WTC11 (cell line): ENCODE results near the gene MALSU1. TPM values are rescaled to one million over a fixed set of nuclear protein-coding genes. Genes with fewer than 3 reads are reported as not detected.

Experiments used
- ATAC-seq: fragments of 200-7000 bp; cut with Tn5 transposase; 2 replicates; pipeline ENCODE4 v1.10.0; 2021; ENCODE audit warnings: mild to moderate bottlenecking, moderate library complexity
- CTCF ChIA-PET: fragments of 300-600 bp; sonication (Branson Sonifier 250); formaldehyde crosslinking; loops from one replicate; lab custom pipeline; 2021; ENCODE audit warnings: antibody characterized with exemption; lab: Charles Lee
- POLR2A ChIA-PET: fragments of 350-600 bp; sonication (Branson Sonifier 250); formaldehyde crosslinking; loops from one replicate; lab custom pipeline; 2021; ENCODE audit warnings: antibody characterized with exemption; lab: Charles Lee
- DNase-seq: peaks from one replicate; pipeline ENCODE4 v3.0.0; 2021; ENCODE audit warnings: low spot score
- H3K27ac Mint-ChIP-seq: 2 replicates; pipeline ENCODE4 v1.8.0; 2021; ENCODE audit warnings: mixed read lengths
- H3K27me3 Mint-ChIP-seq: 2 replicates; pipeline ENCODE4 v1.8.0; 2021; ENCODE audit warnings: low read depth, mild to moderate bottlenecking, moderate library complexity, mixed read lengths
- H3K36me3 Mint-ChIP-seq: 2 replicates; pipeline ENCODE4 v1.8.0; 2021; ENCODE audit warnings: mixed read lengths
- H3K4me1 Mint-ChIP-seq: 2 replicates; pipeline ENCODE4 v1.8.0; 2022; ENCODE audit warnings: mixed read lengths
- H3K4me3 Mint-ChIP-seq: 2 replicates; pipeline ENCODE4 v1.8.0; 2021; ENCODE audit warnings: mild to moderate bottlenecking, moderate library complexity, mixed read lengths
- H3K9me3 Mint-ChIP-seq: 2 replicates; pipeline ENCODE4 v1.8.0; 2021; ENCODE audit warnings: mixed read lengths
- CREM ChIP-seq: sonication (generic); formaldehyde crosslinking; IDR thresholded peaks from 2 replicates; pipeline ENCODE4 v1.8.1; 2022; ENCODE audit warnings: mild to moderate bottlenecking, missing genetic modification reagents, moderate library complexity
- ELF4 ChIP-seq: sonication (generic); formaldehyde crosslinking; IDR thresholded peaks from 2 replicates; pipeline ENCODE4 v1.8.1; 2022; ENCODE audit warnings: low read depth, mild to moderate bottlenecking, moderate library complexity, missing genetic modification reagents
- FOXJ3 ChIP-seq: sonication (generic); formaldehyde crosslinking; IDR thresholded peaks from 2 replicates; pipeline ENCODE4 v1.9.0; 2021; ENCODE audit warnings: missing genetic modification reagents, mild to moderate bottlenecking, borderline replicate concordance
- GABPB1 ChIP-seq: sonication (generic); formaldehyde crosslinking; IDR thresholded peaks from 2 replicates; pipeline ENCODE4 v1.8.1; 2023; ENCODE audit warnings: mild to moderate bottlenecking, missing genetic modification reagents
- GRHL2 ChIP-seq: fragments of 250-450 bp; sonication (Bioruptor Pico); IDR thresholded peaks from 2 replicates; pipeline ENCODE4 v1.8.0; 2022; ENCODE audit warnings: mild to moderate bottlenecking, moderate library complexity; ENCODE audit not compliant: insufficient replicate concordance, severe bottlenecking
- HMGA2 ChIP-seq: fragments of 250-450 bp; sonication (Bioruptor Pico); IDR thresholded peaks from 2 replicates; pipeline ENCODE4 v1.4.0; 2021; ENCODE audit warnings: mild to moderate bottlenecking, moderate library complexity
- NFE2L1 ChIP-seq: sonication (generic); formaldehyde crosslinking; IDR thresholded peaks from 2 replicates; pipeline ENCODE4 v1.8.1; 2023; ENCODE audit warnings: missing genetic modification reagents
- NR2C2 ChIP-seq: sonication (generic); formaldehyde crosslinking; IDR thresholded peaks from 2 replicates; pipeline ENCODE4 v1.8.0; 2022; ENCODE audit warnings: mild to moderate bottlenecking, missing genetic modification reagents
- NR3C1 ChIP-seq: sonication (generic); formaldehyde crosslinking; conservative IDR thresholded peaks from 2 replicates; pipeline ENCODE4 v1.8.1; 2023; ENCODE audit warnings: low read depth, mild to moderate bottlenecking, missing genetic modification reagents
- PRRX2 ChIP-seq: fragments of 250-450 bp; sonication (Bioruptor Pico); IDR thresholded peaks from 2 replicates; pipeline ENCODE4 v1.8.0; 2021; ENCODE audit warnings: mild to moderate bottlenecking
- RELA ChIP-seq: sonication (generic); formaldehyde crosslinking; IDR thresholded peaks from 2 replicates; pipeline ENCODE4 v1.8.1; 2022; ENCODE audit warnings: missing genetic modification reagents, mild to moderate bottlenecking, borderline replicate concordance
- SOX15 ChIP-seq: fragments of 250-450 bp; sonication (Bioruptor Pico); IDR thresholded peaks from 2 replicates; pipeline ENCODE4 v1.9.0; 2021; ENCODE audit warnings: mild to moderate bottlenecking
- TEAD4 ChIP-seq: sonication (generic); formaldehyde crosslinking; IDR thresholded peaks from 2 replicates; pipeline ENCODE4 v1.8.0; 2022; ENCODE audit warnings: mild to moderate bottlenecking, missing genetic modification reagents
- ZNF121 ChIP-seq: sonication (generic); formaldehyde crosslinking; IDR thresholded peaks from 2 replicates; pipeline ENCODE4 v1.8.0; 2023; ENCODE audit warnings: missing genetic modification reagents
- ZNF263 ChIP-seq: sonication (generic); formaldehyde crosslinking; IDR thresholded peaks from 2 replicates; pipeline ENCODE4 v1.8.1; 2022; ENCODE audit warnings: low read depth, mild to moderate bottlenecking, moderate library complexity, missing genetic modification reagents
- total RNA-seq: library from RNA; stranded (reverse); gene quantifications from 3 replicates; pipeline ENCODE4 v1.2.3, GENCODE V29; 2021
- TF ChIP-seq, protein P1 (sequence below): sonication (generic); formaldehyde crosslinking; IDR thresholded peaks from 2 replicates; pipeline ENCODE4 v1.8.1; 2022; ENCODE audit warnings: missing genetic modification reagents, borderline replicate concordance
- TF ChIP-seq, protein P2 (sequence below): fragments of 200-600 bp; IDR thresholded peaks from 2 replicates; pipeline ENCODE4 v1.8.0; 2022; ENCODE audit warnings: antibody characterized with exemption
- TF ChIP-seq, protein P3 (sequence below): sonication (generic); formaldehyde crosslinking; IDR thresholded peaks from 2 replicates; pipeline ENCODE4 v1.8.1; 2023; ENCODE audit warnings: mild to moderate bottlenecking, moderate library complexity, missing genetic modification reagents
- TF ChIP-seq, protein P4 (sequence below): fragments of 250-450 bp; sonication (Bioruptor Pico); IDR thresholded peaks from 2 replicates; pipeline ENCODE4 v2.1.2; 2022; ENCODE audit warnings: mild to moderate bottlenecking, moderate library complexity
- TF ChIP-seq, protein P5 (sequence below): sonication (generic); formaldehyde crosslinking; IDR thresholded peaks from 2 replicates; pipeline ENCODE4 v1.8.0; 2022; ENCODE audit warnings: mild to moderate bottlenecking, missing genetic modification reagents
- TF ChIP-seq, protein P6 (sequence below): fragments of 250-450 bp; sonication (Bioruptor Pico); IDR thresholded peaks from 2 replicates; pipeline ENCODE4 v1.9.0; 2021; ENCODE audit warnings: moderate library complexity, mild to moderate bottlenecking, inconsistent platforms, borderline replicate concordance
- TF ChIP-seq, protein P7 (sequence below): sonication (generic); formaldehyde crosslinking; IDR thresholded peaks from 2 replicates; pipeline ENCODE4 v1.8.1; 2022; ENCODE audit warnings: mild to moderate bottlenecking, moderate library complexity, missing genetic modification reagents

The MALSU1 gene
- total RNA-seq, 1 experiment from 2014 or later = 81.5 TPM

DNA sequence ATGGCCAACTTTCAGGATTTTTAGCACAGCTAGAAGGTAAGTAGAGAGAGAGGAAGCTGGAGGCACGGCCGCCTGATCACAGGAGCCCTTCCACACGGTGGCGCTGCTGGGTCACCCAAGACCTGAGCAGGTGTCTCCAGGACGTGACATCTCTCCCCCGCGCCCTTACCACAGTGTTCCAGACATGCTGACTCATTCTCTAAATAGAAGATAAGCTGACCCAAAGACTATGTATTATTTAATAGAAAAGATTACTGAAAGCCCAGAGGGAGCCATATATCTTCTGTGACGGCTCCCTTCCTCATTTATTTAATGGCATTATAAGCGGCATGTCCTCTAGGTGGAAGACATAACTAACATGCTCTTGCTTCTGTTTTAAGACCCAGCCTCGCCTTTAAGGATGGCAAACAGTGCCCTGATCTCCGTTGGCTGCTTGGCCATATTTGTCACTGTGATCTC, 26.0 kb upstream of the MALSU1 start:
- peak; percentile 95 for DNase-seq
- peaks cover 4% of the 10 kb centered on the region for H3K4me1 Mint-ChIP-seq
- POLR2A ChIA-PET = interaction anchor here (0.6 kb wide), 1 partner anchor 217 kb away, joined by 3 read pairs; no protein-coding TSS in a partner anchor
- H3K27me3 Mint-ChIP-seq = no peaks in the 10 kb centered on the region
- ATAC-seq = peak; percentile 94
- CTCF ChIA-PET = interaction anchor here (0.6 to 2.2 kb wide), 62 partner anchors 9 to 1940 kb away, joined by 3 to 22 read pairs (median 4); partner anchors contain the start of genes GPNMB and MALSU1
- H3K4me3 Mint-ChIP-seq = peak overlapping the region; percentile 56
- no peaks in the 10 kb centered on the region for H3K9me3 Mint-ChIP-seq
- TF ChIP-seq FOXJ3 (CRISPR knock-in tag) (no peak), CREM (CRISPR knock-in tag) (0 out of 2 replicates have a peak, but pooled peaks have one; percentile 28), NR3C1 (CRISPR knock-in tag) (no peak), GABPB1 (CRISPR knock-in tag) (peak; percentile 30; the same call in 1 of the 2 replicates), HMGA2 (no peak), RELA (CRISPR knock-in tag) (no peak), ZNF263 (CRISPR knock-in tag) (no peak), NFE2L1 (CRISPR knock-in tag) (peak; percentile 94), NR2C2 (no peak)
- TF ChIP-seq, protein P1, sequence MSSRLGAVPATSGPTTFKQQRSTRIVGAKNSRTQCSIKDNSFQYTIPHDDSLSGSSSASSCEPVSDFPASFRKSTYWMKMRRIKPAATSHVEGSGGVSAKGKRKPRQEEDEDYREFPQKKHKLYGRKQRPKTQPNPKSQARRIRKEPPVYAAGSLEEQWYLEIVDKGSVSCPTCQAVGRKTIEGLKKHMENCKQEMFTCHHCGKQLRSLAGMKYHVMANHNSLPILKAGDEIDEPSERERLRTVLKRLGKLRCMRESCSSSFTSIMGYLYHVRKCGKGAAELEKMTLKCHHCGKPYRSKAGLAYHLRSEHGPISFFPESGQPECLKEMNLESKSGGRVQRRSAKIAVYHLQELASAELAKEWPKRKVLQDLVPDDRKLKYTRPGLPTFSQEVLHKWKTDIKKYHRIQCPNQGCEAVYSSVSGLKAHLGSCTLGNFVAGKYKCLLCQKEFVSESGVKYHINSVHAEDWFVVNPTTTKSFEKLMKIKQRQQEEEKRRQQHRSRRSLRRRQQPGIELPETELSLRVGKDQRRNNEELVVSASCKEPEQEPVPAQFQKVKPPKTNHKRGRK (CRISPR knock-in tag) = no peak
- TF ChIP-seq, protein P2, sequence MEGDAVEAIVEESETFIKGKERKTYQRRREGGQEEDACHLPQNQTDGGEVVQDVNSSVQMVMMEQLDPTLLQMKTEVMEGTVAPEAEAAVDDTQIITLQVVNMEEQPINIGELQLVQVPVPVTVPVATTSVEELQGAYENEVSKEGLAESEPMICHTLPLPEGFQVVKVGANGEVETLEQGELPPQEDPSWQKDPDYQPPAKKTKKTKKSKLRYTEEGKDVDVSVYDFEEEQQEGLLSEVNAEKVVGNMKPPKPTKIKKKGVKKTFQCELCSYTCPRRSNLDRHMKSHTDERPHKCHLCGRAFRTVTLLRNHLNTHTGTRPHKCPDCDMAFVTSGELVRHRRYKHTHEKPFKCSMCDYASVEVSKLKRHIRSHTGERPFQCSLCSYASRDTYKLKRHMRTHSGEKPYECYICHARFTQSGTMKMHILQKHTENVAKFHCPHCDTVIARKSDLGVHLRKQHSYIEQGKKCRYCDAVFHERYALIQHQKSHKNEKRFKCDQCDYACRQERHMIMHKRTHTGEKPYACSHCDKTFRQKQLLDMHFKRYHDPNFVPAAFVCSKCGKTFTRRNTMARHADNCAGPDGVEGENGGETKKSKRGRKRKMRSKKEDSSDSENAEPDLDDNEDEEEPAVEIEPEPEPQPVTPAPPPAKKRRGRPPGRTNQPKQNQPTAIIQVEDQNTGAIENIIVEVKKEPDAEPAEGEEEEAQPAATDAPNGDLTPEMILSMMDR = peak; percentile 87
- TF ChIP-seq, protein P3, sequence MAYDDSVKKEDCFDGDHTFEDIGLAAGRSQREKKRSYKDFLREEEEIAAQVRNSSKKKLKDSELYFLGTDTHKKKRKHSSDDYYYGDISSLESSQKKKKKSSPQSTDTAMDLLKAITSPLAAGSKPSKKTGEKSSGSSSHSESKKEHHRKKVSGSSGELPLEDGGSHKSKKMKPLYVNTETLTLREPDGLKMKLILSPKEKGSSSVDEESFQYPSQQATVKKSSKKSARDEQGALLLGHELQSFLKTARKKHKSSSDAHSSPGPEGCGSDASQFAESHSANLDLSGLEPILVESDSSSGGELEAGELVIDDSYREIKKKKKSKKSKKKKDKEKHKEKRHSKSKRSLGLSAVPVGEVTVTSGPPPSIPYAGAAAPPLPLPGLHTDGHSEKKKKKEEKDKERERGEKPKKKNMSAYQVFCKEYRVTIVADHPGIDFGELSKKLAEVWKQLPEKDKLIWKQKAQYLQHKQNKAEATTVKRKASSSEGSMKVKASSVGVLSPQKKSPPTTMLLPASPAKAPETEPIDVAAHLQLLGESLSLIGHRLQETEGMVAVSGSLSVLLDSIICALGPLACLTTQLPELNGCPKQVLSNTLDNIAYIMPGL (CRISPR knock-in tag) = 0 out of 2 replicates have a peak, but pooled peaks have one; percentile 38
- TF ChIP-seq, protein P4, sequence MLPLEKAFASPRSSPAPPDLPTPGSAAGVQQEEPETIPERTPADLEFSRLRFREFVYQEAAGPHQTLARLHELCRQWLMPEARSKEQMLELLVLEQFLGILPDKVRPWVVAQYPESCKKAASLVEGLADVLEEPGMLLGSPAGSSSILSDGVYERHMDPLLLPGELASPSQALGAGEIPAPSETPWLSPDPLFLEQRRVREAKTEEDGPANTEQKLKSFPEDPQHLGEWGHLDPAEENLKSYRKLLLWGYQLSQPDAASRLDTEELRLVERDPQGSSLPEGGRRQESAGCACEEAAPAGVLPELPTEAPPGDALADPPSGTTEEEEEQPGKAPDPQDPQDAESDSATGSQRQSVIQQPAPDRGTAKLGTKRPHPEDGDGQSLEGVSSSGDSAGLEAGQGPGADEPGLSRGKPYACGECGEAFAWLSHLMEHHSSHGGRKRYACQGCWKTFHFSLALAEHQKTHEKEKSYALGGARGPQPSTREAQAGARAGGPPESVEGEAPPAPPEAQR (CRISPR knock-in tag) = no peak
- TF ChIP-seq, protein P5, sequence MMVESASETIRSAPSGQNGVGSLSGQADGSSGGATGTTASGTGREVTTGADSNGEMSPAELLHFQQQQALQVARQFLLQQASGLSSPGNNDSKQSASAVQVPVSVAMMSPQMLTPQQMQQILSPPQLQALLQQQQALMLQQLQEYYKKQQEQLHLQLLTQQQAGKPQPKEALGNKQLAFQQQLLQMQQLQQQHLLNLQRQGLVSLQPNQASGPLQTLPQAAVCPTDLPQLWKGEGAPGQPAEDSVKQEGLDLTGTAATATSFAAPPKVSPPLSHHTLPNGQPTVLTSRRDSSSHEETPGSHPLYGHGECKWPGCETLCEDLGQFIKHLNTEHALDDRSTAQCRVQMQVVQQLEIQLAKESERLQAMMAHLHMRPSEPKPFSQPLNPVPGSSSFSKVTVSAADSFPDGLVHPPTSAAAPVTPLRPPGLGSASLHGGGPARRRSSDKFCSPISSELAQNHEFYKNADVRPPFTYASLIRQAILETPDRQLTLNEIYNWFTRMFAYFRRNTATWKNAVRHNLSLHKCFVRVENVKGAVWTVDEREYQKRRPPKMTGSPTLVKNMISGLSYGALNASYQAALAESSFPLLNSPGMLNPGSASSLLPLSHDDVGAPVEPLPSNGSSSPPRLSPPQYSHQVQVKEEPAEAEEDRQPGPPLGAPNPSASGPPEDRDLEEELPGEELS (CRISPR knock-in tag) = no peak
- TF ChIP-seq, protein P6, sequence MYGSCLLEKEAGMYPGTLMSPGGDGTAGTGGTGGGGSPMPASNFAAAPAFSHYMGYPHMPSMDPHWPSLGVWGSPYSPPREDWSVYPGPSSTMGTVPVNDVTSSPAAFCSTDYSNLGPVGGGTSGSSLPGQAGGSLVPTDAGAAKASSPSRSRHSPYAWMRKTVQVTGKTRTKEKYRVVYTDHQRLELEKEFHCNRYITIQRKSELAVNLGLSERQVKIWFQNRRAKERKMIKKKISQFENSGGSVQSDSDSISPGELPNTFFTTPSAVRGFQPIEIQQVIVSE = no peak
- H3K36me3 Mint-ChIP-seq = no peaks in the 10 kb centered on the region
- H3K27ac Mint-ChIP-seq = peak overlapping the region; percentile 76

DNA sequence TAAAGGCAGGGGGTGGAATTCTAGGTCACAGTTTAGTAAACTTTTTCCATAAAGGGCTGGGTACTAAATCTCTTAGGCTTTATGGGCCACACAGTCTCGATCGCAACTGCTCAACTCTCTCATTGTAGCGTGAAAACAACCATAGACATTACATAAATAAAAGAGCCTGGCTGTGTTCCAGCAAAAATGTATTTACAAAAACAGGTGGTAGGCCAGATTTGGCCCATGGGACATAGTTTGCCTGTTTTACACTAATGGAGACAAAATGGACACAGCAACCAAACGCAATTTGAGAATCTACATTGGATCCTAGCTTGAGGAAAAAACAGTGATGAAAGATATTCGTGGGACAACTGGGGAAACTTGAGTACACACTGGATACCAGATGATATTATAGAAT, 23.2 kb upstream of the MALSU1 start:
- ChIA-PET POLR2A (no interaction called here), CTCF (interaction anchor here (0.5 to 1.4 kb wide), 7 partner anchors 10 to 214 kb away, joined by 3 to 4 read pairs (median 3); partner anchors contain the start of gene GPNMB)
- TF ChIP-seq ZNF121 (CRISPR knock-in tag) (no peak), NFE2L1 (CRISPR knock-in tag) (no peak), SOX15 (CRISPR knock-in tag) (no peak), TEAD4 (CRISPR knock-in tag) (no peak), ELF4 (CRISPR knock-in tag) (no peak), PRRX2 (CRISPR knock-in tag) (no peak), GRHL2 (no peak)
- TF ChIP-seq, protein P2 = no peak
- TF ChIP-seq, protein P7, sequence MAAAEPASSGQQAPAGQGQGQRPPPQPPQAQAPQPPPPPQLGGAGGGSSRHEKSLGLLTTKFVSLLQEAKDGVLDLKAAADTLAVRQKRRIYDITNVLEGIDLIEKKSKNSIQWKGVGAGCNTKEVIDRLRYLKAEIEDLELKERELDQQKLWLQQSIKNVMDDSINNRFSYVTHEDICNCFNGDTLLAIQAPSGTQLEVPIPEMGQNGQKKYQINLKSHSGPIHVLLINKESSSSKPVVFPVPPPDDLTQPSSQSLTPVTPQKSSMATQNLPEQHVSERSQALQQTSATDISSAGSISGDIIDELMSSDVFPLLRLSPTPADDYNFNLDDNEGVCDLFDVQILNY (CRISPR knock-in tag) = no peak

More for the DNA sequence above, 23.2 kb upstream of the MALSU1 start:
- H3K27ac Mint-ChIP-seq = no peak overlapping the region
- H3K36me3 Mint-ChIP-seq = no peaks in the 10 kb centered on the region
- no peak for DNase-seq
- ATAC-seq = no peak
- no peaks in the 10 kb centered on the region for H3K9me3 Mint-ChIP-seq
- H3K4me1 Mint-ChIP-seq = peaks cover 4% of the 10 kb centered on the region
- no peak overlapping the region for H3K4me3 Mint-ChIP-seq
- H3K27me3 Mint-ChIP-seq = no peaks in the 10 kb centered on the region
